CD14-positive monocyte (primary cell): ENCODE results near the gene STRN. TPM values are rescaled to one million over a fixed set of nuclear protein-coding genes. Genes with fewer than 3 reads are reported as not detected.

Experiments
- DNase-seq, 3 donors: peaks; one replicate each; pipeline ENCODE4 v3.0.0-alpha.2; 2011 to 2022
- H2AFZ ChIP-seq: 2 replicates; pipeline ENCODE4 v1.6.0; 2012; ENCODE audit warnings: mild to moderate bottlenecking, low read depth, low read length, inconsistent platforms; ENCODE audit not compliant: insufficient read depth, poor library complexity, severe bottlenecking
- H3K27ac ChIP-seq, 2 donors: 1 replicate in 1 of 2; 2 replicates in 1 of 2; pipeline ENCODE4 v1.5.1; 2012 to 2013; ENCODE audit warnings: low read length in 2 of 2, control low read depth in 1 of 2, inconsistent platforms in 1 of 2, low read depth in 1 of 2, mild to moderate bottlenecking in 1 of 2
- H3K27me3 ChIP-seq, 2 donors: one replicate each; pipeline versions ENCODE4 v1.6.0 to v1.6.1; 2011 to 2013; ENCODE audit warnings: low read length in 2 of 2; ENCODE audit not compliant: control insufficient read depth in 2 of 2, insufficient read depth in 2 of 2
- H3K36me3 ChIP-seq, 2 donors: replicated peaks in 1 of 2; 1 replicate in 1 of 2; 2 replicates in 1 of 2; pipeline versions ENCODE4 v1.5.1 to v1.6.1; 2012 to 2013; ENCODE audit warnings: low read length in 2 of 2, control low read depth in 1 of 2, inconsistent platforms in 1 of 2, mild to moderate bottlenecking in 1 of 2; ENCODE audit not compliant: insufficient read depth in 2 of 2, control insufficient read depth in 1 of 2
- H3K4me1 ChIP-seq, 2 donors: 1 replicate in 1 of 2; 2 replicates in 1 of 2; pipeline versions ENCODE4 v1.5.1 to v1.6.1; 2012 to 2013; ENCODE audit warnings: low read length in 2 of 2, control low read depth in 1 of 2, inconsistent platforms in 1 of 2, mild to moderate bottlenecking in 1 of 2, moderate library complexity in 1 of 2; ENCODE audit not compliant: insufficient read depth in 2 of 2, control insufficient read depth in 1 of 2
- H3K4me2 ChIP-seq: replicated peaks from 2 replicates; pipeline ENCODE3; 2012; ENCODE audit warnings: low read length, moderate library complexity, mild to moderate bottlenecking; ENCODE audit not compliant: poor library complexity, severe bottlenecking; ENCODE audit errors: extremely low read depth
- H3K4me3 ChIP-seq, 3 experiments: fragments of 200-600 bp in 1 of 3; sonication (generic) in 1 of 3; replicated peaks in 1 of 3; 1 replicate in 2 of 3; 2 replicates in 1 of 3; pipeline ENCODE4 v1.5.1; 2011 to 2013; ENCODE audit warnings: low read length in 3 of 3, mild to moderate bottlenecking in 3 of 3, control low read depth in 2 of 3, low read depth in 2 of 3, inconsistent platforms in 1 of 3, moderate library complexity in 1 of 3
- H3K79me2 ChIP-seq: 2 replicates; pipeline ENCODE4 v1.6.0; 2012; ENCODE audit warnings: mild to moderate bottlenecking, control low read depth, inconsistent platforms, low read length, moderate library complexity; ENCODE audit not compliant: insufficient read depth
- H3K9ac ChIP-seq: 2 replicates; pipeline ENCODE4 v1.6.0; 2017; ENCODE audit warnings: low read length, mild to moderate bottlenecking; ENCODE audit not compliant: insufficient read depth, poor library complexity, severe bottlenecking
- H3K9me3 ChIP-seq, 2 donors: replicated peaks in 1 of 2; 1 replicate in 1 of 2; 2 replicates in 1 of 2; pipeline versions ENCODE4 v1.5.1 to v1.6.1; 2012 to 2013; ENCODE audit warnings: low read length in 2 of 2, control low read depth in 1 of 2; ENCODE audit not compliant: control insufficient read depth in 1 of 2, insufficient read depth in 1 of 2
- H4K20me1 ChIP-seq: 2 replicates; pipeline ENCODE4 v1.6.0; 2012; ENCODE audit warnings: mild to moderate bottlenecking, low read length, control low read depth, moderate library complexity; ENCODE audit not compliant: insufficient read depth
- H3K27ac Mint-ChIP-seq, 7 donors: one replicate each; pipeline ENCODE4 v1.8.0; 2020; ENCODE audit warnings: mild to moderate bottlenecking in 7 of 7, mixed read lengths in 7 of 7, moderate library complexity in 6 of 7, inconsistent platforms in 2 of 7
- H3K27me3 Mint-ChIP-seq, 3 donors: one replicate each; pipeline ENCODE4 v1.8.0; 2021 to 2022; ENCODE audit warnings: low read depth in 3 of 3, mild to moderate bottlenecking in 3 of 3, mixed read lengths in 3 of 3, moderate library complexity in 3 of 3, inconsistent platforms in 1 of 3
- H3K36me3 Mint-ChIP-seq, 2 donors: one replicate each; pipeline ENCODE4 v1.8.0; 2020; ENCODE audit warnings: mixed read lengths in 2 of 2, inconsistent platforms in 1 of 2, mild to moderate bottlenecking in 1 of 2
- H3K4me1 Mint-ChIP-seq: one replicate; pipeline ENCODE4 v1.8.0; 2020; ENCODE audit warnings: mild to moderate bottlenecking, mixed read lengths
- H3K4me3 Mint-ChIP-seq, 2 donors: one replicate each; pipeline ENCODE4 v1.8.0; 2020; ENCODE audit warnings: mild to moderate bottlenecking in 2 of 2, mixed read lengths in 2 of 2, moderate library complexity in 1 of 2
- H3K9me3 Mint-ChIP-seq, 7 donors: one replicate each; pipeline ENCODE4 v1.8.0; 2020 to 2022; ENCODE audit warnings: mixed read lengths in 7 of 7, mild to moderate bottlenecking in 6 of 7, moderate library complexity in 6 of 7, inconsistent platforms in 2 of 7
- CTCF ChIP-seq: fragments of 200-600 bp; IDR thresholded peaks from one replicate; pipeline ENCODE4 v1.8.0; 2022; ENCODE audit warnings: antibody characterized with exemption, mild to moderate bottlenecking
- WGBS: methylation state at CpG from one replicate; pipeline ENCODE4 v1.1.5; 2013; ENCODE audit warnings: missing lambda C conversion rate; ENCODE audit not compliant: insufficient coverage; 5-methylcytosine and 5-hydroxymethylcytosine counted together
- intact Hi-C, 2 donors: fragments of 100-400 bp; cut with micrococcal nuclease; formaldehyde crosslinking; loops; one replicate each; pipeline versions ENCODE4 v1.15.0 to v1.15.1; 2023
- polyA plus RNA-seq, 3 donors: library from polyadenylated mRNA; depleted of rRNA in 1 of 3; unstranded in 2 of 3; stranded (reverse) in 1 of 3; fragments of 300-500 nt in 2 of 3; fragments of >200 nt in 1 of 3; fragmentation: Illumina TruSeq in 2 of 3; gene quantifications; 1 replicate in 2 of 3; 2 replicates in 1 of 3; pipeline ENCODE4 v1.2.3, GENCODE V29; 2012 to 2021

STRN gene
- polyA plus RNA-seq, 3 donors: 7.0 to 15.7 (median 10.7) TPM

DNA sequence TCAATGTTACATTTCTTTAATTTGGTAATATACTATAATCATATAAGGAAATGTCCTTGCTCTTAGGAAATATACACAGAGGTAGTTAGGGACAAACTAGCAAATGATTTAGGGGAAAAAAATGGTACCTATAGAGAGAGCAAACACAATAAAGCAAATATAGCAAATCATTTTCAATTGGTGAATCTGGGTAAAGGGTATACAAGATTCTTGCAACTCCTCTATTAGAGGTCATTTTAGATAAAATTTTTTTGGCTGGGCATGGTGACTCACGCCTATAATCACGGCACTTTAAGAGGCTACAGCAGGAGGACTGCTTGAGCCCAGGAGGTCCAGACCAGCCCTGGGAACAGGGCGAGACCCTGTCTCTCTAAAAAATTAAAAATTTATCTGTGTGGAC is 44.4 kb downstream of the STRN start:
- WGBS: 40% methylated on average over 1 of the region's 3 CpGs
- H3K4me1 ChIP-seq: no peaks in the 10 kb centered on the region
- no peak for DNase-seq
- peaks cover 12% of the 10 kb centered on the region for H3K4me1 Mint-ChIP-seq
- peaks cover 4% of the 10 kb centered on the region for H3K79me2 ChIP-seq
- no peak overlapping the region for H3K27ac ChIP-seq
- no peaks in the 10 kb centered on the region for H4K20me1 ChIP-seq
- no peak overlapping the region for H3K4me2 ChIP-seq
- H3K27me3 ChIP-seq: no peaks in the 10 kb centered on the region
- intact Hi-C loops: no loop called here
- no peak overlapping the region for H3K4me3 ChIP-seq
- peaks cover 0 to 1% (median 0%) of the 10 kb centered on the region in 7 donors for H3K9me3 Mint-ChIP-seq
- H3K9me3 ChIP-seq: no peaks in the 10 kb centered on the region
- H3K27me3 Mint-ChIP-seq: peaks cover 0 to 2% (median 0%) of the 10 kb centered on the region in 3 donors
- H3K36me3 Mint-ChIP-seq: peaks cover 14 to 24% of the 10 kb centered on the region in 2 donors
- H3K36me3 ChIP-seq: peaks cover 0 to 6% of the 10 kb centered on the region in 2 donors
- H3K9ac ChIP-seq: no peak overlapping the region
- H3K4me3 Mint-ChIP-seq: no peak overlapping the region
- no peak overlapping the region for H3K27ac Mint-ChIP-seq
- TF ChIP-seq CTCF: no peak
- no peak overlapping the region for H2AFZ ChIP-seq

GRCh38 chr2:36919041-36919837 is 47.1 kb downstream of the STRN start:
- WGBS: 100% methylated on average over 1 of the region's 7 CpGs

More at GRCh38 chr2:36919041-36919837, 47.1 kb downstream of the STRN start:
- H4K20me1 ChIP-seq: no peaks in the 10 kb centered on the region
- peaks cover 0 to under 1% of the 10 kb centered on the region in 2 donors for H3K36me3 ChIP-seq
- intact Hi-C loops: no loop called here
- H3K9ac ChIP-seq: no peak overlapping the region
- no peaks in the 10 kb centered on the region for H3K27me3 ChIP-seq
- H3K4me1 Mint-ChIP-seq: peaks cover 17% of the 10 kb centered on the region
- no peaks in the 10 kb centered on the region for H3K9me3 ChIP-seq
- H3K4me3 Mint-ChIP-seq: no peak overlapping the region
- H3K4me2 ChIP-seq: no peak overlapping the region
- H3K79me2 ChIP-seq: peaks cover 4% of the 10 kb centered on the region
- H3K27ac ChIP-seq: no peak overlapping the region
- H2AFZ ChIP-seq: no peak overlapping the region
- H3K36me3 Mint-ChIP-seq: peaks cover 12 to 17% of the 10 kb centered on the region in 2 donors
- H3K27me3 Mint-ChIP-seq: no peaks in the 10 kb centered on the region
- no peak for DNase-seq
- no peak overlapping the region for H3K4me3 ChIP-seq
- H3K4me1 ChIP-seq: peaks cover 8 to 14% of the 10 kb centered on the region in 2 donors
- H3K9me3 Mint-ChIP-seq: peaks cover 0 to 1% (median 0%) of the 10 kb centered on the region in 7 donors
- no peak for TF ChIP-seq CTCF
- no peak overlapping the region for H3K27ac Mint-ChIP-seq
